RWPE1 (cell line): ENCODE measurements around the gene SLC25A21.

Experiments used
- CTCF ChIA-PET: fragments of 350-600 bp; sonication (Branson Sonifier 250); formaldehyde crosslinking; extraction: SDS; loops from one replicate; lab custom pipeline; 2021; lab: Yijun Ruan, JAX
- POLR2A ChIA-PET: fragments of 400-600 bp; formaldehyde crosslinking; extraction: SDS; loops from one replicate; lab custom pipeline; 2020; ENCODE audit warnings: antibody characterized with exemption; ENCODE audit not compliant: low non-redundant PET; lab: Yijun Ruan, JAX
- DNase-seq: peaks from one replicate; pipeline ENCODE4 v3.0.0; 2012; ENCODE audit warnings: low spot score
- H3K27ac ChIP-seq: fragments of 450-650 bp; 2 replicates; pipeline ENCODE4 v1.5.1; 2017
- TF ChIP-seq, protein P1 (sequence below): fragments of 450-650 bp; conservative IDR thresholded peaks from 2 replicates; pipeline ENCODE4 v1.5.1; 2017; ENCODE audit warnings: low read depth, mild to moderate bottlenecking

Gene SLC25A21

DNA sequence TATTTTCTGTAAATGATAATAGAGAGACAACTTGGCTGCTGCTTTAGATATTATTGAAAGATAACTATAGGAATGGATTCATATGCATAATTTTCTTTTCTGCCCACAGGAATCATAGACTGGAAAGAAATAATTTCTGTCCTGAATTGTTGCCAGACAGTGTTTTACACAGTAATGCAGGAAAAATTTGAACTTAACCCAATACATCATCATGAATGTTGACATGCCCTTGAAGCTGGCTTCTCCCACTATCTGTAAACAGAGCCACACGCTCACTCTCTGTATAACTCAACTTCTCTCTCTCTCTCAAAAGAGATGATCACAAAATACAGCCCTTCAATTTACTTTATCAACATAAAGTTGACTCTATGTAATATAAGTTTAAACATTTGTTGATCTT lies 454.2 kb downstream of the SLC25A21 start:
- H3K27ac ChIP-seq: no peak overlapping the region
- ChIA-PET CTCF (interaction anchor here (0.6 to 1.5 kb wide), 3 partner anchors 13 to 480 kb away, joined by 3 read pairs; no protein-coding TSS in a partner anchor), POLR2A (no interaction called here)
- TF ChIP-seq, protein P1, sequence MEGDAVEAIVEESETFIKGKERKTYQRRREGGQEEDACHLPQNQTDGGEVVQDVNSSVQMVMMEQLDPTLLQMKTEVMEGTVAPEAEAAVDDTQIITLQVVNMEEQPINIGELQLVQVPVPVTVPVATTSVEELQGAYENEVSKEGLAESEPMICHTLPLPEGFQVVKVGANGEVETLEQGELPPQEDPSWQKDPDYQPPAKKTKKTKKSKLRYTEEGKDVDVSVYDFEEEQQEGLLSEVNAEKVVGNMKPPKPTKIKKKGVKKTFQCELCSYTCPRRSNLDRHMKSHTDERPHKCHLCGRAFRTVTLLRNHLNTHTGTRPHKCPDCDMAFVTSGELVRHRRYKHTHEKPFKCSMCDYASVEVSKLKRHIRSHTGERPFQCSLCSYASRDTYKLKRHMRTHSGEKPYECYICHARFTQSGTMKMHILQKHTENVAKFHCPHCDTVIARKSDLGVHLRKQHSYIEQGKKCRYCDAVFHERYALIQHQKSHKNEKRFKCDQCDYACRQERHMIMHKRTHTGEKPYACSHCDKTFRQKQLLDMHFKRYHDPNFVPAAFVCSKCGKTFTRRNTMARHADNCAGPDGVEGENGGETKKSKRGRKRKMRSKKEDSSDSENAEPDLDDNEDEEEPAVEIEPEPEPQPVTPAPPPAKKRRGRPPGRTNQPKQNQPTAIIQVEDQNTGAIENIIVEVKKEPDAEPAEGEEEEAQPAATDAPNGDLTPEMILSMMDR: no peak
- DNase-seq: no peak

DNA sequence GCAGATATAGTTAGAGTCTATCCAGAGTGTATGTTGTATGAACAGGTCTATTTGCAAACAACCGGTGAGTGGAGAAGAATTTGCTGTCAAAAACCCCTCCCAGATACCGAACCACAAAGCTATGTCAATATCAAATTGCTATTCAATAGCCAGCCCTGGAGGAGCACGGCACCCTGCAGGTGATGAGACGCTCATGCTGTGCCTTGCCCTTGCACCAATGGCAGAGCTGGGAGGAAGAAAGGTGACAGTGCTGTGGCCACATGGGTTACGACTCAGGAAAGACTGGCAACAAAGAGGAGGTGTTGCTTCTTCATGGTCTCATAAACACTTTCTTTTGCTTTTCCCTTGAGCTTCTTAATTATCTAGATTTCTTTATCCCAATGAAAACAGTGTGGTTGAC lies 455.0 kb downstream of the SLC25A21 start:
- ChIA-PET CTCF (interaction anchor here (0.6 to 1.5 kb wide), 2 partner anchors 12 to 225 kb away, joined by 3 read pairs; no protein-coding TSS in a partner anchor), POLR2A (no interaction called here)
- DNase-seq: no peak
- no peak overlapping the region for H3K27ac ChIP-seq
- TF ChIP-seq, protein P1: no peak

DNA sequence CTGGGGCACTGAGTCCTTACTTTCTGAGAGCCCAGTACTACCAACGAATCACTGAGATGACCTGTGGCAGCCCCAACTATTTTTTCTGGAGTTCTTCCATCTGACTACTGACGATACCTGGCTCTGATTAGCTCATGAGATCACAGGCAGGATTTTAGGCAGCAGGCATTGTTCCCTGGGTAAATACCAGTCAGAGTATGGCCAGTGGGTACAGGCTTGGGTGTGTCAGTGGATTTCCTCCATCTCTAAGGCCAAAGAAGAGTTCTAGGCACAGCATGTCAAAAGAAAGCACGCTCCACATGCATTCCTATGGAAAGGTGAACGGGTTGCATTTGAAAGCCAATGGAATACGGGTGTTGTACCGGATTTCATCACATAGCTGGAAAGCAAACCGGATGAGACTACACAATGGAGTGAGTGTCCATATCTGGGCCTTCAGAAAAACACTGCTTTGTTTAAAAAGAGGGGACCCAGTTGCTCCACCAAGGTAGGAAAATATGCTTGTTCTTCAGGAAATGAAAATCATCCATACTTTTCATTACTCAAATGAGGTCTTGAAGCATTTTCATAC lies 455.7 kb downstream of the SLC25A21 start:
- POLR2A ChIA-PET: no interaction called here
- H3K27ac ChIP-seq: no peak overlapping the region
- TF ChIP-seq, protein P1: no peak
- DNase-seq: peak; percentile 0
- CTCF ChIA-PET: interaction anchor here (0.5 to 1.5 kb wide), 2 partner anchors 225 to 1839 kb away, joined by 3 to 4 read pairs; no protein-coding TSS in a partner anchor

DNA sequence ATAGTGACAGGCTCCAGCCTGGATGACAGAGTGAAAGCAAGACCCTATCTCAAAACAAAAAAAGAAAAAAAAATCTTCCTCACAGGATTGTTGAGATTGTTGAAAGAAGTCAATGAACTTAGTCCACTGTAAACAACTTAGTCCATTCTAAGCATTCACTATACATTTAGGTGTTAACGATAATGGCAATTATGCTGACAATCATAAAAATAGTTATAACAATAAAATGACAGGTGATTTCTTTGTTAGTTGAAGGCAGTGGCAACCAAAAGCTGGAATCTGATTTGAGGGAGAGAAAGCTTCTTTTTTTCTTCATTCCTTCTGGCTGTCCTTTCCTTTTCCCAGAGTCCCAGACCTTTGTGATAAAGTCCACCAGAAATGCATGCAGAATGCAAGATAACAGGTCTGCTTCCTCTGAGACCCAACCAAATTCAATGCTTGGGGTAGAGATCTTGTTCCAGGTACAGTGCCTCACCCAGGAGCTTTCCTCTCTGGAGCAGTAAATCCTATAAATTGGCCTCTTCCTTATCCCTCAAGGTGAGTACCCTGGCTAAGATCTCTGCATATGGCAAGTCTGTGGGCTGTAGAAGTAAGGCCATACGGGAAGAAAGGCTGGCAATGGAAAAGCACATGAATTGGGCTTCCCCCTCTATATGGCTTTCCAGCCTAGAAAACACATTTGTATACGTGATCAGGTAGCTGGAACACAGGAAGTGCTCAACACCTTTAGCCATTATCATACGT lies 458.3 kb downstream of the SLC25A21 start:
- H3K27ac ChIP-seq: no peak overlapping the region
- ChIA-PET POLR2A (no interaction called here), CTCF (no interaction called here)
- DNase-seq: no peak
- TF ChIP-seq, protein P1: no peak

DNA sequence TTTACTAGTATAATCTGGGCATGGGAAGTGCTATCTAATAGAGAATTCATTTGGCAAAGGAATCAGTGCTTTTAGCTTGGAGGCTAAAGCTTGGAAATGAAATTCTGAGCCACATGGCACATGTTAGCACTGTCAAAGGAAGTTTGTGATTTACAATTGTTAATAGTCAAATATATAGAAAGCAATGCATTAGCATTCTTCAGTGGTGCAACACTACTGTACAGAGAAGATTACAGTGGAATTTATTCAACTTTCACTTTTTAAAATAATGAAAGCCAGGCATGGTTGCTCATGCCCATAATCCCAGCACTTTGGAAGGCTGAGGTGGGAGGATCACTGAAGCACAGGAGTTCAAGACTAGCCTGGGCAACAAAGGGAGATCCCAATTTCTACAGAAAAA lies 464.8 kb downstream of the SLC25A21 start:
- POLR2A ChIA-PET: no interaction called here
- no peak for DNase-seq
- TF ChIP-seq, protein P1: no peak
- CTCF ChIA-PET: no interaction called here
- no peak overlapping the region for H3K27ac ChIP-seq

DNA sequence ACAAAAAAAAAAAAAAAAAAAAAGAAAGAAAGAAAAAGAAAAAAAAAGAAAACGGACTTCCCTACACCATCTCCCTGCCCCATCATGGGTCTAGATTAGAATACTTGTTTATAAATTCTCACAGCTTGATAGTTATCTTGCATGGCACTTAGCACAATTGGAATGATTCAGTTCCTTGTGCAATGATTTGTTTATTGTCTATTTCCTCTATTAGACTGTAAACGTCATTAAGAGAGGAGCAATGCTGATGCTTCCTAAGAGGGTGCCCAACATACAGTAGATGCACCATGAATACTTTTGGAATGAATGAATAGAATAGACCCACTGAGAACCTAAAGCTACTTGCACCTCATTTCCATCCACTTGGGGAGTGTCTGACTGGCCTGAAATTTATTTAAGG lies 469.9 kb downstream of the SLC25A21 start:
- CTCF ChIA-PET: interaction anchor here (0.7 kb wide), 1 partner anchor 226 kb away, joined by 3 read pairs; no protein-coding TSS in a partner anchor
- DNase-seq: no peak
- POLR2A ChIA-PET: no interaction called here

More for the DNA sequence above, 469.9 kb downstream of the SLC25A21 start:
- TF ChIP-seq, protein P1: no peak
- no peak overlapping the region for H3K27ac ChIP-seq
